Measurements from ENCODE around the gene YIPF1. TPM values are rescaled to one million over a fixed set of nuclear protein-coding genes. Genes with fewer than 3 reads are reported as not detected.

YIPF1 gene
- total RNA-seq, 4 donors from 2014 or later: 6.7 to 25.9 (median 14.8) TPM

- DNase-seq: no peak
- Histone ChIP-seq H3K4me1 (no peaks in the 10 kb centered on the region), H3K36me3 (no peaks in the 10 kb centered on the region), H3K4me3 (no peak overlapping the region), H3K27me3 (no peaks in the 10 kb centered on the region), H3K27ac (no peak overlapping the region), H3K9me3 (no peaks in the 10 kb centered on the region)
- intact Hi-C loops (cut with DNase I; ENCODE audit: low total_unique reads): no loop called here
- TF ChIP-seq CTCF (IDR thresholded peaks at IDR 0.05) (no peak), POLR2A (IDR thresholded peaks at IDR 0.05) (no peak)
Measured at GRCh38 chr1:53931523-53931922, 41.9 kb upstream of the YIPF1 start.

- Histone ChIP-seq H3K4me1 (no peaks in the 10 kb centered on the region), H3K27me3 (no peaks in the 10 kb centered on the region), H3K9me3 (no peaks in the 10 kb centered on the region), H3K36me3 (no peaks in the 10 kb centered on the region), H3K4me3 (no peak overlapping the region), H3K27ac (no peak overlapping the region)
- no peak for TF ChIP-seq POLR2A (IDR thresholded peaks at IDR 0.05)
- no peak for TF ChIP-seq CTCF (IDR thresholded peaks at IDR 0.05)
- intact Hi-C loops (cut with DNase I; ENCODE audit: low total_unique reads): no loop called here
- no peak for DNase-seq
Measured at GRCh38 chr1:53930932-53931331, 41.3 kb upstream of the YIPF1 start.

GRCh38 chr1:53929246-53929960 lies 39.8 kb upstream of the YIPF1 start:
- H3K27ac ChIP-seq: no peak overlapping the region
- TF ChIP-seq POLR2A (IDR thresholded peaks at IDR 0.05) (no peak), CTCF (IDR thresholded peaks at IDR 0.05) (no peak)
- no peaks in the 10 kb centered on the region for H3K36me3 ChIP-seq
- H3K4me3 ChIP-seq: no peak overlapping the region
- intact Hi-C loops (cut with DNase I; ENCODE audit: low total_unique reads): no loop called here
- no peaks in the 10 kb centered on the region for H3K27me3 ChIP-seq
- DNase-seq: no peak
- H3K4me1 ChIP-seq: no peaks in the 10 kb centered on the region
- no peaks in the 10 kb centered on the region for H3K9me3 ChIP-seq

- TF ChIP-seq CTCF (IDR thresholded peaks at IDR 0.05) (no peak), POLR2A (IDR thresholded peaks at IDR 0.05) (no peak)
- no peaks in the 10 kb centered on the region for H3K36me3 ChIP-seq
- no peaks in the 10 kb centered on the region for H3K4me1 ChIP-seq
- no peak overlapping the region for H3K27ac ChIP-seq
- H3K4me3 ChIP-seq: no peak overlapping the region
- DNase-seq: no peak
- no peaks in the 10 kb centered on the region for H3K9me3 ChIP-seq
- intact Hi-C loops (cut with DNase I; ENCODE audit: low total_unique reads): no loop called here
- H3K27me3 ChIP-seq: no peaks in the 10 kb centered on the region
Measured at GRCh38 chr1:53927376-53927881, 37.8 kb upstream of the YIPF1 start.

GRCh38 chr1:53919675-53920066 lies 30.1 kb upstream of the YIPF1 start:
- H3K36me3 ChIP-seq: no peaks in the 10 kb centered on the region
- intact Hi-C loops (cut with DNase I; ENCODE audit: low total_unique reads): no loop called here
- no peak overlapping the region for H3K27ac ChIP-seq
- no peaks in the 10 kb centered on the region for H3K9me3 ChIP-seq
- TF ChIP-seq CTCF (IDR thresholded peaks at IDR 0.05) (no peak), POLR2A (IDR thresholded peaks at IDR 0.05) (no peak)
- no peak overlapping the region for H3K4me3 ChIP-seq
- no peaks in the 10 kb centered on the region for H3K27me3 ChIP-seq
- no peak for DNase-seq
- no peaks in the 10 kb centered on the region for H3K4me1 ChIP-seq
